ENCODE results near the gene MYT1. TPM values are rescaled to one million over a fixed set of nuclear protein-coding genes. Genes with fewer than 3 reads are reported as not detected.
A peak's percentile ranks its signal among the peaks of the same experiment; 100 is the strongest.
"Not testable (repeated sequence)": the region's sequence is repeated elsewhere in the genome, so short reads cannot be mapped to it uniquely, and the experiment has no call there.

MYT1 gene
- total RNA-seq, 1 experiment from 2014 or later: not detected

GRCh38 chr20:64230461-64231145 lies 66.4 kb downstream of the MYT1 start:
- no peak for DNase-seq (ENCODE audit: low read depth)

GRCh38 chr20:64231621-64232550 lies 67.6 kb downstream of the MYT1 start:
- no peak for DNase-seq (ENCODE audit: low read depth)

- DNase-seq (ENCODE audit: low read depth): peak; percentile 23
These were observed 68.5 kb downstream of the MYT1 start for GRCh38 chr20:64232794-64233193.

GRCh38 chr20:64233725-64234124 lies 69.5 kb downstream of the MYT1 start:
- DNase-seq (ENCODE audit: low read depth): no peak

GRCh38 chr20:64234291-64234791 lies 70.1 kb downstream of the MYT1 start:
- DNase-seq (ENCODE audit: low read depth): no peak

GRCh38 chr20:64234921-64235565 lies 70.8 kb downstream of the MYT1 start:
- DNase-seq (ENCODE audit: low read depth): not testable (repeated sequence)

- DNase-seq (ENCODE audit: low read depth): no peak
These were observed 72.2 kb downstream of the MYT1 start for GRCh38 chr20:64236137-64237088.

GRCh38 chr20:64237316-64237715 lies 73.1 kb downstream of the MYT1 start:
- no peak for DNase-seq (ENCODE audit: low read depth)

- DNase-seq (ENCODE audit: low read depth): no peak
These were observed 74.0 kb downstream of the MYT1 start for GRCh38 chr20:64238115-64238825.

- DNase-seq (ENCODE audit: low read depth): no peak
These were observed 74.7 kb downstream of the MYT1 start for GRCh38 chr20:64238851-64239387.

- DNase-seq (ENCODE audit: low read depth): no peak
These were observed 75.4 kb downstream of the MYT1 start for GRCh38 chr20:64239449-64240242.

- no peak for DNase-seq (ENCODE audit: low read depth)
These were observed 76.2 kb downstream of the MYT1 start for GRCh38 chr20:64240243-64241015.

- no peak for DNase-seq (ENCODE audit: low read depth)
These were observed 76.8 kb downstream of the MYT1 start for GRCh38 chr20:64241061-64241460.

GRCh38 chr20:64242003-64242796 lies 77.9 kb downstream of the MYT1 start:
- no peak for DNase-seq (ENCODE audit: low read depth)

GRCh38 chr20:64242797-64243475 lies 78.7 kb downstream of the MYT1 start:
- no peak for DNase-seq (ENCODE audit: low read depth)

- no peak for DNase-seq (ENCODE audit: low read depth)
These were observed 80.1 kb downstream of the MYT1 start for GRCh38 chr20:64244281-64244805.
